DND-41 (cell line): ENCODE measurements around the gene DLGAP1.

Experiments
- EZH2 ChIP-seq: IDR thresholded peaks from 3 replicates; pipeline ENCODE4 v1.6.1; 2012; ENCODE audit warnings: borderline replicate concordance, low read depth, mild to moderate bottlenecking, moderate library complexity, low read length, inconsistent platforms; ENCODE audit not compliant: severe bottlenecking
- TF ChIP-seq, protein P1 (sequence below): IDR thresholded peaks from 2 replicates; pipeline ENCODE4 v1.5.1; 2012; ENCODE audit warnings: borderline replicate concordance, low read length, moderate library complexity, mild to moderate bottlenecking; ENCODE audit not compliant: poor library complexity, severe bottlenecking; ENCODE audit errors: extremely low read depth

DNA sequence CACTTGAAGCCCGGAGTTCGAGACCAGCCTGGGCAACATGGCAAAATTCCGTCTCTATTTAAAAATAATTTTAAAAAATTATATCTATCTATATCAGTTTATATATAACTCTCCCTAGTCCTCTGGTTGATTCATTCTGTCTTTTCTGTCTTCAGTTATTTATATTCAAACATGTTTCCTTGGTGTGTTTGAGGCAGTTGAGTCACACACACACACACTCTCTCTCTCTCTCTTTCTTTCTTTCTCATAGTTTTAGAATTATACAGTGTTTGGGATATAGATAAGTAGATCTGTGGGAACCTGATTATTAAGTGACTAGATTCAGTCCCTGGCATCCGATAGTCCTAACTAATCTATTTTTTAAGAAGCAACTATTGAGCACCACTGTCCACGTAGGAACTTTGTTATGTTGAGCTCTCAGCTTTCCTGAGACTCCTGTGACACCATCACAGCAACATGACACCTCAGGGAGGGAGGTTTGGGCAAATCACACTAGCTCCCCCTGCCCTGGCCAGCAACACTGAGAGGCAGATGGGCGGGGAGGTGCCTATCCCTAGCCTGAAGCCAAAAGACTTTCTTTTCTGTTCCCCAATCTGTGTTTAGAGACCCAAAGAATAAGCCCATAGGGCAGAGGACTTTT lies 482.7 kb downstream of the DLGAP1 start:
- TF ChIP-seq, protein P1, sequence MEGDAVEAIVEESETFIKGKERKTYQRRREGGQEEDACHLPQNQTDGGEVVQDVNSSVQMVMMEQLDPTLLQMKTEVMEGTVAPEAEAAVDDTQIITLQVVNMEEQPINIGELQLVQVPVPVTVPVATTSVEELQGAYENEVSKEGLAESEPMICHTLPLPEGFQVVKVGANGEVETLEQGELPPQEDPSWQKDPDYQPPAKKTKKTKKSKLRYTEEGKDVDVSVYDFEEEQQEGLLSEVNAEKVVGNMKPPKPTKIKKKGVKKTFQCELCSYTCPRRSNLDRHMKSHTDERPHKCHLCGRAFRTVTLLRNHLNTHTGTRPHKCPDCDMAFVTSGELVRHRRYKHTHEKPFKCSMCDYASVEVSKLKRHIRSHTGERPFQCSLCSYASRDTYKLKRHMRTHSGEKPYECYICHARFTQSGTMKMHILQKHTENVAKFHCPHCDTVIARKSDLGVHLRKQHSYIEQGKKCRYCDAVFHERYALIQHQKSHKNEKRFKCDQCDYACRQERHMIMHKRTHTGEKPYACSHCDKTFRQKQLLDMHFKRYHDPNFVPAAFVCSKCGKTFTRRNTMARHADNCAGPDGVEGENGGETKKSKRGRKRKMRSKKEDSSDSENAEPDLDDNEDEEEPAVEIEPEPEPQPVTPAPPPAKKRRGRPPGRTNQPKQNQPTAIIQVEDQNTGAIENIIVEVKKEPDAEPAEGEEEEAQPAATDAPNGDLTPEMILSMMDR, result no peak
- no peak for TF ChIP-seq EZH2
